Neural cell (in vitro differentiated cells): ENCODE measurements around the gene EEF1A1. TPM values are rescaled to one million over a fixed set of nuclear protein-coding genes. Genes with fewer than 3 reads are reported as not detected.
"Not testable (repeated sequence)": the region's sequence is repeated elsewhere in the genome, so short reads cannot be mapped to it uniquely, and the experiment has no call there.

Source experiments
- H2AFZ ChIP-seq: fragments of 200-600, 300-800 bp; sonication (generic), shearing (Covaris generic); 2 replicates; pipeline ENCODE4 v1.6.0; 2014; ENCODE audit warnings: low read depth, mild to moderate bottlenecking, antibody characterized with exemption, low read length, moderate library complexity
- H3F3A ChIP-seq: fragments of 200-600 bp; shearing (Covaris generic); 2 replicates; pipeline ENCODE4 v1.6.1; 2016; ENCODE audit warnings: mild to moderate bottlenecking, moderate library complexity, mixed read lengths, antibody characterized with exemption, low read length; ENCODE audit not compliant: insufficient read depth, poor library complexity, severe bottlenecking
- H3K27ac ChIP-seq: fragments of 200-600, 300-800 bp; sonication (generic), shearing (Covaris generic); 2 replicates; pipeline ENCODE4 v1.5.1; 2014; ENCODE audit warnings: mild to moderate bottlenecking, low read length, moderate library complexity
- H3K27me3 ChIP-seq: fragments of 300-800, 200-600 bp; sonication (generic), shearing (Covaris generic); 2 replicates; pipeline ENCODE4 v1.6.0; 2014; ENCODE audit warnings: mild to moderate bottlenecking, low read depth, low read length, moderate library complexity; ENCODE audit not compliant: insufficient read depth
- H3K36me3 ChIP-seq: fragments of 300-800, 200-600 bp; sonication (generic), shearing (Covaris generic); 2 replicates; pipeline ENCODE4 v1.5.1; 2014; ENCODE audit warnings: mild to moderate bottlenecking, antibody characterized with exemption, low read length, moderate library complexity; ENCODE audit not compliant: insufficient read depth
- H3K4me2 ChIP-seq: fragments of 300-800, 200-600 bp; sonication (generic), shearing (Covaris generic); 2 replicates; pipeline ENCODE4 v1.6.0; 2014; ENCODE audit warnings: mild to moderate bottlenecking, low read length
- H3K4me3 ChIP-seq: fragments of 300-800, 200-600 bp; sonication (generic), shearing (Covaris generic); 2 replicates; pipeline ENCODE4 v1.5.1; 2014; ENCODE audit warnings: mild to moderate bottlenecking, low read length, moderate library complexity
- H3K79me2 ChIP-seq: fragments of 200-600 bp; shearing (Covaris generic); replicated peaks from 2 replicates; pipeline ENCODE4 v1.6.0; 2014; ENCODE audit warnings: mild to moderate bottlenecking, low read length, moderate library complexity; ENCODE audit not compliant: insufficient read depth
- H3K9ac ChIP-seq: fragments of 300-800, 200-600 bp; sonication (generic), shearing (Covaris generic); 2 replicates; pipeline ENCODE4 v1.6.1; 2016; ENCODE audit warnings: mild to moderate bottlenecking, low read length, mixed read lengths
- H3K9me2 ChIP-seq: fragments of 200-600 bp; shearing (Covaris generic); 2 replicates; pipeline ENCODE4 v1.6.1; 2016; ENCODE audit warnings: mild to moderate bottlenecking, low read length, mixed read lengths; ENCODE audit not compliant: insufficient read depth
- H3K9me3 ChIP-seq: fragments of 200-600, 300-800 bp; sonication (generic), shearing (Covaris generic); 2 replicates; pipeline ENCODE4 v1.6.1; 2016; ENCODE audit warnings: mild to moderate bottlenecking, mixed run types, low read length, moderate library complexity, mixed read lengths
- H4K20me1 ChIP-seq: fragments of 200-600 bp; shearing (Covaris generic); 2 replicates; pipeline ENCODE4 v1.6.1; 2016; ENCODE audit warnings: mild to moderate bottlenecking, mixed run types; ENCODE audit not compliant: insufficient read depth
- CTCF ChIP-seq: fragments of 450-650 bp; IDR thresholded peaks from 2 replicates; pipeline ENCODE4 v1.5.1; 2014; ENCODE audit warnings: antibody characterized with exemption, mild to moderate bottlenecking, moderate library complexity; ENCODE audit not compliant: poor library complexity, severe bottlenecking
- EZH2 ChIP-seq: fragments of 200-600, 300-800 bp; shearing (Covaris generic), sonication (generic); IDR thresholded peaks from 2 replicates; pipeline ENCODE4 v1.6.1; 2014; ENCODE audit warnings: antibody characterized with exemption, low read length, borderline replicate concordance, mild to moderate bottlenecking; ENCODE audit not compliant: insufficient read depth, poor library complexity, severe bottlenecking
- MXI1 ChIP-seq: fragments of 450-650 bp; conservative IDR thresholded peaks from 2 replicates; pipeline ENCODE4 v1.6.1; 2014; ENCODE audit warnings: antibody characterized with exemption, mild to moderate bottlenecking; ENCODE audit not compliant: poor library complexity, severe bottlenecking
- POLR2AphosphoS5 ChIP-seq: IDR thresholded peaks from 2 replicates; pipeline ENCODE4 v1.6.1; 2012
- RAD21 ChIP-seq: fragments of 450-650 bp; conservative IDR thresholded peaks from 2 replicates; pipeline ENCODE4 v1.6.1; 2014; ENCODE audit warnings: antibody characterized with exemption, mild to moderate bottlenecking, moderate library complexity
- polyA plus RNA-seq: library from polyadenylated mRNA; depleted of rRNA; stranded (reverse); fragments of >200 nt; gene quantifications from 2 replicates; pipeline ENCODE4 v1.2.3, GENCODE V29; 2014
- TF ChIP-seq, protein P1 (sequence below): IDR thresholded peaks from 2 replicates; pipeline ENCODE4 v1.6.1; 2012; ENCODE audit warnings: borderline replicate concordance

The EEF1A1 gene
- polyA plus RNA-seq, 1 donor from 2014 or later = 10,705 TPM

GRCh38 chr6:73518982-73519881 is 1.6 kb downstream of the EEF1A1 start:
- H3K36me3 ChIP-seq, H3F3A ChIP-seq: not testable (repeated sequence)
- H3K4me3 ChIP-seq = peak overlapping the region; percentile 98

GRCh38 chr6:73518100-73518981 is 2.5 kb downstream of the EEF1A1 start:
- H3K36me3 ChIP-seq, H3K27me3 ChIP-seq, H3K27ac ChIP-seq, H3F3A ChIP-seq, H3K9me2 ChIP-seq, H3K9ac ChIP-seq, H3K9me3 ChIP-seq, H2AFZ ChIP-seq: not testable (repeated sequence)
- Histone ChIP-seq H3K79me2 (peaks cover 18% of the 10 kb centered on the region), H4K20me1 (peaks cover 24% of the 10 kb centered on the region), H3K4me3 (peak overlapping the region; percentile 98), H3K4me2 (peak overlapping the region; percentile 44)

More at GRCh38 chr6:73518982-73519881, 1.6 kb downstream of the EEF1A1 start:
- Histone ChIP-seq H3K79me2 (peaks cover 18% of the 10 kb centered on the region), H3K9ac (peak overlapping the region; percentile 99), H4K20me1 (peaks cover 24% of the 10 kb centered on the region), H3K27ac (peak overlapping the region; percentile 97), H3K4me2 (peak overlapping the region; percentile 100)
- not testable (repeated sequence) for H3K27me3 ChIP-seq, H3K9me3 ChIP-seq, H2AFZ ChIP-seq, H3K9me2 ChIP-seq

DNA sequence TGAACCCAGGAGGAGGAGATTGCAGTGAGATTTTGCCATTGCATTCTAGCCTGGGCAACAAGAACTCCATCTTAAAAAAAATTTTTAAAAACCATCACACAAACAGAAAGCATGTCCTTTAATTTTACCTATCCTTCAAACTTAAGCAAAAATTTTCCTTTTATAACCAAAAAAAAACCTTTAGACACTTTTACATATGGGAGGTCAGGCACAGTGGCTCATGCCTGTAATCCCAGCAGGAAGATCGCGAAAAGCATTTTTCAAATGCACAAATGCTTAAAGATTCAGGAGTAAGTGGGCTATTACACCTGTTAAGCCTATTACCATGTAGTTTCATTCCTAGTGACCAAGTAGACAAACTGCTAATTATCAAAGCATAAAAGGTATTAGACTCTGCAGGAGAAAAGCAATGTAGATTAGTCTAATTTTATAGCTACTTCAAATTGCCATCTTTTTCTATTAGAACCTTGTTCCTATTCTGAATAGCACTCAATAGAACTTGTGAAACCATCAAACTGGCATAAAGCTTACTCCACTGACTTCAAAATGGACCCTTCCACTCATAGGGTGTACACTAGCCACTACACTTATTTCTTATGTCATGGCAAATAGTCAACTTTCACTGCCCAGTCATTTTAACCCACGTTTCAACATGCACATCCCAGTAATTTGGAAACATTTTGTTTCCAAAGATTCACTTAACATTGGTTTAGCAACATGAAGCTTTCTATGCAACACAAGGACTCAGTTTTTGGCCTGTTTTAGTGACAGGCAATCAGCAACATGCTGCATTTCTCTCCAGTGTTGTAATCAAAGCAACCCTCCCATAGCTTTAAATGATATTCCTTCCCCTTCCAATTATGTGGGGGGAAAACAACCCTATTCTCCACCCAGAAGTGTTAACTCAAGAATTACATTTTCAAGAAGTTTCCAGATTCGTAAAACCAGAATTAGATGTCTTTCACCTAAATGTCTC is 4.0 kb downstream of the EEF1A1 start:
- peak overlapping the region; percentile 53 for H3K4me3 ChIP-seq
- no peak overlapping the region for H3K27ac ChIP-seq
- H3K27me3 ChIP-seq = no peaks in the 10 kb centered on the region
- TF ChIP-seq, protein P1, sequence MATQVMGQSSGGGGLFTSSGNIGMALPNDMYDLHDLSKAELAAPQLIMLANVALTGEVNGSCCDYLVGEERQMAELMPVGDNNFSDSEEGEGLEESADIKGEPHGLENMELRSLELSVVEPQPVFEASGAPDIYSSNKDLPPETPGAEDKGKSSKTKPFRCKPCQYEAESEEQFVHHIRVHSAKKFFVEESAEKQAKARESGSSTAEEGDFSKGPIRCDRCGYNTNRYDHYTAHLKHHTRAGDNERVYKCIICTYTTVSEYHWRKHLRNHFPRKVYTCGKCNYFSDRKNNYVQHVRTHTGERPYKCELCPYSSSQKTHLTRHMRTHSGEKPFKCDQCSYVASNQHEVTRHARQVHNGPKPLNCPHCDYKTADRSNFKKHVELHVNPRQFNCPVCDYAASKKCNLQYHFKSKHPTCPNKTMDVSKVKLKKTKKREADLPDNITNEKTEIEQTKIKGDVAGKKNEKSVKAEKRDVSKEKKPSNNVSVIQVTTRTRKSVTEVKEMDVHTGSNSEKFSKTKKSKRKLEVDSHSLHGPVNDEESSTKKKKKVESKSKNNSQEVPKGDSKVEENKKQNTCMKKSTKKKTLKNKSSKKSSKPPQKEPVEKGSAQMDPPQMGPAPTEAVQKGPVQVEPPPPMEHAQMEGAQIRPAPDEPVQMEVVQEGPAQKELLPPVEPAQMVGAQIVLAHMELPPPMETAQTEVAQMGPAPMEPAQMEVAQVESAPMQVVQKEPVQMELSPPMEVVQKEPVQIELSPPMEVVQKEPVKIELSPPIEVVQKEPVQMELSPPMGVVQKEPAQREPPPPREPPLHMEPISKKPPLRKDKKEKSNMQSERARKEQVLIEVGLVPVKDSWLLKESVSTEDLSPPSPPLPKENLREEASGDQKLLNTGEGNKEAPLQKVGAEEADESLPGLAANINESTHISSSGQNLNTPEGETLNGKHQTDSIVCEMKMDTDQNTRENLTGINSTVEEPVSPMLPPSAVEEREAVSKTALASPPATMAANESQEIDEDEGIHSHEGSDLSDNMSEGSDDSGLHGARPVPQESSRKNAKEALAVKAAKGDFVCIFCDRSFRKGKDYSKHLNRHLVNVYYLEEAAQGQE = no peak
- TF ChIP-seq MXI1 (no peak), POLR2AphosphoS5 (no peak), RAD21 (no peak), EZH2 (no peak), CTCF (no peak)
- no peak overlapping the region for H2AFZ ChIP-seq
- H3K9me3 ChIP-seq = no peaks in the 10 kb centered on the region
- peaks cover 2% of the 10 kb centered on the region for H3F3A ChIP-seq
- H3K9me2 ChIP-seq = no peaks in the 10 kb centered on the region
- H3K36me3 ChIP-seq = no peaks in the 10 kb centered on the region
- H4K20me1 ChIP-seq = peaks cover 24% of the 10 kb centered on the region
- H3K4me2 ChIP-seq = peak overlapping the region; percentile 36
- peak overlapping the region; percentile 7 for H3K9ac ChIP-seq
- H3K79me2 ChIP-seq = peaks cover 18% of the 10 kb centered on the region
